ENCODE data around the gene BABAM1. TPM values are rescaled to one million over a fixed set of nuclear protein-coding genes. Genes with fewer than 3 reads are reported as not detected.

Gene BABAM1
- total and polyA plus RNA-seq, 12 donors: 64.5 to 88.2 (median 74.4) TPM

DNA sequence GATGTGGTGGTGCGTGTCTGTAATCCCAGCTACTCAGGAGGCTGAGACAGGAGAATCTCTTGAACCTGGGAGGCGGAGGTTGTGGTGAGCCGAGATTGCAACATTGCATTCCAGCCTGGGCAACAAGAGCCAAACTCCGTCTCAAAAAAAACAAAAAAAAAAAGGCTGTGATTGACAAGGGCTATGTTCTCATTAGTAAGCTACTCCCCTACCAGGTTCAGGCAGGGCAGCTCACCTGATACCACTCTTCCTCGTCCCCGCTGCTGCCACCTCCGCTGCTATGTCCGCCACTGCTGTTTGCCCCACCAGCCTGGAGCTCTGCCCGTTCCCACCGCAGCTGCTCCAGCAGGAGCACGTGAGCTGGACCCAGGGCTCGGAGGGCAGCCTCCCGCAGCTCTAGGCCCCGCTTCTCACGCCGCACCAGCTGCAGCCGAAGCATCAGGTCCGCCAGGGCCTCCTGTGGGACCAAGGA is 12.1 kb upstream of the BABAM1 start:
- TF ChIP-seq, protein P1, sequence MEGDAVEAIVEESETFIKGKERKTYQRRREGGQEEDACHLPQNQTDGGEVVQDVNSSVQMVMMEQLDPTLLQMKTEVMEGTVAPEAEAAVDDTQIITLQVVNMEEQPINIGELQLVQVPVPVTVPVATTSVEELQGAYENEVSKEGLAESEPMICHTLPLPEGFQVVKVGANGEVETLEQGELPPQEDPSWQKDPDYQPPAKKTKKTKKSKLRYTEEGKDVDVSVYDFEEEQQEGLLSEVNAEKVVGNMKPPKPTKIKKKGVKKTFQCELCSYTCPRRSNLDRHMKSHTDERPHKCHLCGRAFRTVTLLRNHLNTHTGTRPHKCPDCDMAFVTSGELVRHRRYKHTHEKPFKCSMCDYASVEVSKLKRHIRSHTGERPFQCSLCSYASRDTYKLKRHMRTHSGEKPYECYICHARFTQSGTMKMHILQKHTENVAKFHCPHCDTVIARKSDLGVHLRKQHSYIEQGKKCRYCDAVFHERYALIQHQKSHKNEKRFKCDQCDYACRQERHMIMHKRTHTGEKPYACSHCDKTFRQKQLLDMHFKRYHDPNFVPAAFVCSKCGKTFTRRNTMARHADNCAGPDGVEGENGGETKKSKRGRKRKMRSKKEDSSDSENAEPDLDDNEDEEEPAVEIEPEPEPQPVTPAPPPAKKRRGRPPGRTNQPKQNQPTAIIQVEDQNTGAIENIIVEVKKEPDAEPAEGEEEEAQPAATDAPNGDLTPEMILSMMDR (IDR thresholded peaks at IDR 0.05): no peak
- ATAC-seq (no peak), DNase-seq (no peak)
- H3K27ac ChIP-seq: no peak overlapping the region
- no peak overlapping the region for H3K4me3 ChIP-seq
- peaks cover 0 to 16% (median 6%) of the 10 kb centered on the region in 11 donors for H3K9me3 ChIP-seq
- 73 to 75% methylated on average over 18 of the region's 18 CpGs for WGBS, 2 donors
- H3K4me1 ChIP-seq: no peaks in the 10 kb centered on the region
- H3K27me3 ChIP-seq: no peaks in the 10 kb centered on the region
- peaks cover 0 to 90% (median 0%) of the 10 kb centered on the region in 9 donors for H3K36me3 ChIP-seq
- intact Hi-C loops (cut with DNase I): no loop called here

DNA sequence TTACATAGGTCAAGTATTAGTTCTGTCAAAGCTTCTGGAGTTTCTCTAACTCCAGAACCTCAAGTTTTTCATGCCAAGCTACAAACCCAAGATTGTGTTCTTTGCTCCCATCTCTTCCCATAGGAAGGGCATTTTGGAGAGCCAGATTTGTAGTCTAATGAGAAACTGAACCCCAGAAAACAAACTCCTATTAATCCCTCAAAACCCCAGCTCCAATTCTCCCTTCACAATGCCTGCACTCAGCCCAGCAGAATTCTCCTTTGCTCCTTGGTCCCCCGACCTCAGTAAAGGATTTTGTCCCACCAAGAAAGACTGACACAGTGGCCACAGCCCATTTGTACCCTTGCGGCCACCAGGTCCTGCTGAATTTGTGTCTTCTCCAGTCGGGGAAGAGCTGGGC is 11.1 kb upstream of the BABAM1 start:
- WGBS, 2 donors: 86 to 87% methylated on average over 3 of the region's 3 CpGs
- DNase-seq: no peak
- H3K4me1 ChIP-seq: peaks cover 0 to 9% (median 0%) of the 10 kb centered on the region in 9 donors
- no peak for ATAC-seq
- H3K36me3 ChIP-seq: peaks cover 0 to 85% (median 0%) of the 10 kb centered on the region in 9 donors
- no peaks in the 10 kb centered on the region for H3K27me3 ChIP-seq
- TF ChIP-seq, protein P1 (IDR thresholded peaks at IDR 0.05): no peak
- intact Hi-C loops (cut with DNase I): no loop called here
- H3K27ac ChIP-seq: no peak overlapping the region
- no peak overlapping the region for H3K4me3 ChIP-seq
- peaks cover 0 to 16% (median 6%) of the 10 kb centered on the region in 11 donors for H3K9me3 ChIP-seq

- TF ChIP-seq, protein P1 (IDR thresholded peaks at IDR 0.05): no peak
- intact Hi-C loops (cut with DNase I): no loop called here
- H3K27ac ChIP-seq: no peak overlapping the region
- no peak for ATAC-seq
- peaks cover 0 to 21% (median 4%) of the 10 kb centered on the region in 9 donors for H3K4me1 ChIP-seq
- H3K9me3 ChIP-seq: peaks cover 0 to 16% (median 6%) of the 10 kb centered on the region in 11 donors
- H3K27me3 ChIP-seq: no peaks in the 10 kb centered on the region
- no peak for DNase-seq
- H3K36me3 ChIP-seq: peaks cover 0 to 55% (median 0%) of the 10 kb centered on the region in 9 donors
- H3K4me3 ChIP-seq: no peak overlapping the region
- WGBS, 2 donors: 93 to 95% methylated on average over 9 of the region's 9 CpGs
Measured at GRCh38 chr19:17259118-17259780, 8.0 kb upstream of the BABAM1 start.

GRCh38 chr19:17259934-17260333 is 7.3 kb upstream of the BABAM1 start:
- TF ChIP-seq, protein P1 (IDR thresholded peaks at IDR 0.05): no peak

More at GRCh38 chr19:17259934-17260333, 7.3 kb upstream of the BABAM1 start:
- Histone ChIP-seq H3K4me3 (no peak overlapping the region), H3K27me3 (no peaks in the 10 kb centered on the region), H3K9me3 (peaks cover 0 to 16% (median 6%) of the 10 kb centered on the region in 11 donors), H3K36me3 (peaks cover 0 to 48% (median 0%) of the 10 kb centered on the region in 9 donors), H3K4me1 (peaks cover 0 to 24% (median 4%) of the 10 kb centered on the region in 9 donors), H3K27ac (no peak overlapping the region)
- intact Hi-C loops (cut with DNase I): loop anchor here in 1 of 10 donors (2.0 kb wide), 1 partner anchor 23 kb away; no protein-coding TSS in a partner anchor
- WGBS, 2 donors: 29 to 64% methylated on average over 1 of the region's 1 CpG
- DNase-seq (no peak), ATAC-seq (no peak)
